H1 (cell line): ENCODE results near the gene KCNS3. TPM values are rescaled to one million over a fixed set of nuclear protein-coding genes. Genes with fewer than 3 reads are reported as not detected.

Source experiments
- ASH2L ChIP-seq: fragments of 200-600, 300-600 bp; sonication (generic); IDR thresholded peaks from one replicate; pipeline ENCODE4 v1.7.1; 2017; ENCODE audit warnings: low read length
- CEBPB ChIP-seq: IDR thresholded peaks from 2 replicates; pipeline ENCODE4 v1.6.1; 2012; ENCODE audit warnings: low read depth, low read length
- EP300 ChIP-seq, 2 experiments: IDR thresholded peaks; 1 replicate in 1 of 2; 2 replicates in 1 of 2; pipeline ENCODE4 v1.6.1; 2011 to 2012; ENCODE audit warnings: low read depth in 2 of 2, low read length in 2 of 2, mild to moderate bottlenecking in 2 of 2, borderline replicate concordance in 1 of 2, inconsistent platforms in 1 of 2, moderate library complexity in 1 of 2
- EZH2 ChIP-seq: fragments of 200-600 bp; sonication (generic); IDR thresholded peaks from 2 replicates; pipeline ENCODE4 v1.7.1; 2012; ENCODE audit warnings: low read depth, mild to moderate bottlenecking, moderate library complexity, low read length, inconsistent platforms; ENCODE audit not compliant: severe bottlenecking
- HDAC2 ChIP-seq, 2 experiments: fragments of 300-600 bp in 1 of 2; sonication (generic) in 1 of 2; IDR thresholded peaks; 2 replicates each; pipeline ENCODE4 v1.6.1; 2011 to 2012; ENCODE audit warnings: low read depth in 2 of 2, low read length in 2 of 2, mild to moderate bottlenecking in 2 of 2, moderate library complexity in 2 of 2, borderline replicate concordance in 1 of 2, inconsistent platforms in 1 of 2
- SIX5 ChIP-seq: IDR thresholded peaks from 2 replicates; pipeline ENCODE4 v1.6.1; 2011; ENCODE audit warnings: mild to moderate bottlenecking, low read depth, low read length
- YY1 ChIP-seq: IDR thresholded peaks from 2 replicates; pipeline ENCODE4 v1.6.1; 2011; ENCODE audit warnings: low read depth, mild to moderate bottlenecking, low read length
- polyA plus RNA-seq, 7 experiments: library from polyadenylated mRNA; depleted of rRNA in 3 of 7; stranded (reverse) in 5 of 7; unstranded in 2 of 7; fragments of >200 nt in 5 of 7; fragments of 200-250 nt in 2 of 7; gene quantifications; 1 replicate in 5 of 7; 2 replicates in 1 of 7; 4 replicates in 1 of 7; pipeline versions ENCODE4 v1.2.1 to v1.2.3, GENCODE V29; 2011 to 2013; ENCODE audit warnings: missing spikeins in 2 of 7, mixed read lengths in 2 of 7
- total RNA-seq: library from RNA; stranded (reverse); fragmentation: NEBNext Ultra II Directional; extraction: Animal tissue kit (Norgen Biotek cat#: 25700); gene quantifications from 2 replicates; pipeline ENCODE4 v1.2.1, GENCODE V29; 2021
- TF ChIP-seq, protein P1 (sequence below), 3 experiments: IDR thresholded peaks; 1 replicate in 2 of 3; 2 replicates in 1 of 3; pipeline versions ENCODE4 v1.5.1 to v1.6.1; 2011; ENCODE audit warnings: low read length in 3 of 3, mild to moderate bottlenecking in 3 of 3, inconsistent platforms in 2 of 3, low read depth in 1 of 3, moderate library complexity in 1 of 3; ENCODE audit not compliant: insufficient read depth in 1 of 3; ENCODE audit errors: control extremely low read depth in 1 of 3

Gene KCNS3
- total and polyA plus RNA-seq, 2 of the 8 experiments (the other 6 are each of a cell fraction or from before 2014, with no cell fraction given) = 22.7 to 23.0 TPM

DNA sequence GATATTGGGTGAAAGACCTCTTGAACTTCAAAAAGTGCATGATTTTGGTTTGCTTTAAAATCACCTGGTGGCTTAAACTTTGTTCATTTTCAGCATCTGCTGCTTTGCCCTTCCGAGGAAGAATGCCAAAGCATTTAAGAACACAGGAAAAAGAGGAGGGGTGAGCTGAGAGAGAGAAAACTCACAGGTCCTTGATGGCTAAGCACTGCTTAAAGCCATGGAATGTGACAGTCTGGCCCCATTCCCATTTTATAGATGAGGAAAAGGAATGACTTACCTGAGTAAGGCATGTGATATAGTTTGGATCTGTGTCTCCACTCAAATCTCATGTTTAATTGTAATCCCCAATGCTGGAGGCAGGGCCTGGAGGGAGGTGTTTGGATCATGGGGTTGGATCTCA, 58.1 kb downstream of the KCNS3 start (continued):
- TF ChIP-seq, protein P1, sequence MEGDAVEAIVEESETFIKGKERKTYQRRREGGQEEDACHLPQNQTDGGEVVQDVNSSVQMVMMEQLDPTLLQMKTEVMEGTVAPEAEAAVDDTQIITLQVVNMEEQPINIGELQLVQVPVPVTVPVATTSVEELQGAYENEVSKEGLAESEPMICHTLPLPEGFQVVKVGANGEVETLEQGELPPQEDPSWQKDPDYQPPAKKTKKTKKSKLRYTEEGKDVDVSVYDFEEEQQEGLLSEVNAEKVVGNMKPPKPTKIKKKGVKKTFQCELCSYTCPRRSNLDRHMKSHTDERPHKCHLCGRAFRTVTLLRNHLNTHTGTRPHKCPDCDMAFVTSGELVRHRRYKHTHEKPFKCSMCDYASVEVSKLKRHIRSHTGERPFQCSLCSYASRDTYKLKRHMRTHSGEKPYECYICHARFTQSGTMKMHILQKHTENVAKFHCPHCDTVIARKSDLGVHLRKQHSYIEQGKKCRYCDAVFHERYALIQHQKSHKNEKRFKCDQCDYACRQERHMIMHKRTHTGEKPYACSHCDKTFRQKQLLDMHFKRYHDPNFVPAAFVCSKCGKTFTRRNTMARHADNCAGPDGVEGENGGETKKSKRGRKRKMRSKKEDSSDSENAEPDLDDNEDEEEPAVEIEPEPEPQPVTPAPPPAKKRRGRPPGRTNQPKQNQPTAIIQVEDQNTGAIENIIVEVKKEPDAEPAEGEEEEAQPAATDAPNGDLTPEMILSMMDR (IDR thresholded peaks at IDR 0.05; ENCODE audit: control extremely low read depth in 1 of 3, insufficient read depth in 1 of 3, low read depth in 1 of 3, low read length in 3 of 3) = no peak
- TF ChIP-seq YY1 = no peak
- no peak for TF ChIP-seq HDAC2 (IDR thresholded peaks at IDR 0.05; ENCODE audit: borderline replicate concordance in 1 of 2, low read depth in 2 of 2, low read length in 2 of 2)
- no peak for TF ChIP-seq CEBPB
- no peak for TF ChIP-seq ASH2L
- TF ChIP-seq EP300 (IDR thresholded peaks at IDR 0.05; ENCODE audit: borderline replicate concordance in 1 of 2, low read depth in 2 of 2, low read length in 2 of 2) = no peak
- TF ChIP-seq SIX5 = no peak
- TF ChIP-seq EZH2 = no peak
